RWPE1 (cell line): ENCODE measurements around the gene GNG2.

Experiments
- CTCF ChIA-PET: fragments of 350-600 bp; sonication (Branson Sonifier 250); formaldehyde crosslinking; extraction: SDS; loops from one replicate; lab custom pipeline; 2021; lab: Yijun Ruan, JAX
- POLR2A ChIA-PET: fragments of 400-600 bp; formaldehyde crosslinking; extraction: SDS; loops from one replicate; lab custom pipeline; 2020; ENCODE audit warnings: antibody characterized with exemption; ENCODE audit not compliant: low non-redundant PET; lab: Yijun Ruan, JAX
- DNase-seq: peaks from one replicate; pipeline ENCODE4 v3.0.0; 2012; ENCODE audit warnings: low spot score
- H3K27ac ChIP-seq: fragments of 450-650 bp; 2 replicates; pipeline ENCODE4 v1.5.1; 2017
- TF ChIP-seq, protein P1 (sequence below): fragments of 450-650 bp; conservative IDR thresholded peaks from 2 replicates; pipeline ENCODE4 v1.5.1; 2017; ENCODE audit warnings: low read depth, mild to moderate bottlenecking

GNG2 gene

GRCh38 chr14:51914310-51914709, 53.9 kb downstream of the GNG2 start:
- no peak for DNase-seq
- CTCF ChIA-PET: no interaction called here
- no peak overlapping the region for H3K27ac ChIP-seq
- POLR2A ChIA-PET: no interaction called here
- TF ChIP-seq, protein P1, sequence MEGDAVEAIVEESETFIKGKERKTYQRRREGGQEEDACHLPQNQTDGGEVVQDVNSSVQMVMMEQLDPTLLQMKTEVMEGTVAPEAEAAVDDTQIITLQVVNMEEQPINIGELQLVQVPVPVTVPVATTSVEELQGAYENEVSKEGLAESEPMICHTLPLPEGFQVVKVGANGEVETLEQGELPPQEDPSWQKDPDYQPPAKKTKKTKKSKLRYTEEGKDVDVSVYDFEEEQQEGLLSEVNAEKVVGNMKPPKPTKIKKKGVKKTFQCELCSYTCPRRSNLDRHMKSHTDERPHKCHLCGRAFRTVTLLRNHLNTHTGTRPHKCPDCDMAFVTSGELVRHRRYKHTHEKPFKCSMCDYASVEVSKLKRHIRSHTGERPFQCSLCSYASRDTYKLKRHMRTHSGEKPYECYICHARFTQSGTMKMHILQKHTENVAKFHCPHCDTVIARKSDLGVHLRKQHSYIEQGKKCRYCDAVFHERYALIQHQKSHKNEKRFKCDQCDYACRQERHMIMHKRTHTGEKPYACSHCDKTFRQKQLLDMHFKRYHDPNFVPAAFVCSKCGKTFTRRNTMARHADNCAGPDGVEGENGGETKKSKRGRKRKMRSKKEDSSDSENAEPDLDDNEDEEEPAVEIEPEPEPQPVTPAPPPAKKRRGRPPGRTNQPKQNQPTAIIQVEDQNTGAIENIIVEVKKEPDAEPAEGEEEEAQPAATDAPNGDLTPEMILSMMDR: no peak

GRCh38 chr14:51917193-51917592, 56.8 kb downstream of the GNG2 start:
- TF ChIP-seq, protein P1: no peak
- DNase-seq: no peak
- CTCF ChIA-PET: no interaction called here
- no peak overlapping the region for H3K27ac ChIP-seq
- POLR2A ChIA-PET: no interaction called here

- DNase-seq: no peak
- TF ChIP-seq, protein P1: no peak
- H3K27ac ChIP-seq: no peak overlapping the region
- ChIA-PET POLR2A (no interaction called here), CTCF (no interaction called here)
These were observed 60.6 kb downstream of the GNG2 start for GRCh38 chr14:51921026-51921425.

DNA sequence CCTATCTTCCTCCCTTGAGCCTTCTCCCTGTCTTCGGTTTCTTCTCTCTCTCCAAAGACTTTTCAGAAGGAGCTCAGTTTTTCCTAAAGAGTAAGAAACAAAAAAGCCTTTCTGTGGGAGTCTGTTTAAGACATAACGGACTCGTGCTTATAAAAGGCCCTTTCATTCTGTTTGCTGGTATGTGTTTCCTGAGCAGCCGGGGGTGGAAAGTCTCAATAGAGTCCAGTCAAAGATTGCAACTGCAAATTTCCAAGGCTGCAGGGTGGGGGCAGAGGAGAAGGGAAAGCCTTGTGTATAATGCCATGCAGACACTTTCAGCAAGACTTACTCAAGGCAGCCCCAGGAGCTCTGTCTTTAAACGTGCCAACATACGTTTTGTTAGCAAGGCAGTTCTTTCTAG, 62.2 kb downstream of the GNG2 start:
- DNase-seq: no peak
- H3K27ac ChIP-seq: no peak overlapping the region
- TF ChIP-seq, protein P1: no peak
- CTCF ChIA-PET: no interaction called here
- POLR2A ChIA-PET: no interaction called here

- TF ChIP-seq, protein P1: no peak
- ChIA-PET CTCF (no interaction called here), POLR2A (no interaction called here)
- H3K27ac ChIP-seq: no peak overlapping the region
- DNase-seq: no peak
These were observed 64.2 kb downstream of the GNG2 start for GRCh38 chr14:51924600-51924999.

DNA sequence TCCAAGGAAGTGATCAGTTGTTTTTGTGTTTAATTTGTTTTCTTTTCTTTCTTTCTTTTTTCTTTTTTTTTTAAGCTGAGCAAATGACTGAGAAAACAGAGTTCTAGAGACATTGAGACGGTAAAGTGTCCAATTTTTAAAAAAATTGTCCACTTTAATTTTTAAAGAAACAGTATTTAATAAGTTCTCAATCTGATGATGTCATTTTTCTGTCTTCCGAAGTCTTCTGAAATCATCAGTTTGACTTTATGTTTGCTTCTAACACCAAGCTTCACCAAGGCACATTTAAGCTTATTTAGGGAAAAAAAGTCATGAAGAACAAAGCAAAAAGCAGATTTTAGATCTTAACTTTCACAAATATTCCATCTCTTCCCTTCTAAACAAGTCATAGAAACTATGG, 65.6 kb downstream of the GNG2 start:
- DNase-seq: no peak
- TF ChIP-seq, protein P1: no peak
- CTCF ChIA-PET: no interaction called here
- H3K27ac ChIP-seq: no peak overlapping the region
- POLR2A ChIA-PET: no interaction called here

DNA sequence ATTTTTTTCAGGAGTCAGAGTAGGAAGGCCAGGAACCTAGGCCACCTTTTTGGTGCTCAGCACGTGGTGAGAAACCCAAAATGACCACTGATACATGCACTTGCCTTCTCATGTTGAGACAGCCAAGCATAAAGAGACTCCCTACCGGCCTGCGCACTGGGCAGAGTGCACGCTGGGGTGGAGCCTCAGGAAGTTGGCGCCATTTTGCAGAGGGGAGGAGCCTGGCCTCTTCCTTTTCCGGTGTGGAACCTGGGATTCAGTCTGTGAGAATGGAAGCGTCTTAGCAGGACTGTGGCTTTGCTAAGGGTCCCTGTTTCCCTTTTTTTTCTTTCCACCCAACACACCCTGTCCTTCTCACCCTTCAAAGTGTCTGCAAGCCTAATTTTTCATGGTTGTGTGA, 66.0 kb downstream of the GNG2 start:
- POLR2A ChIA-PET: no interaction called here
- TF ChIP-seq, protein P1: no peak
- CTCF ChIA-PET: no interaction called here

More for the DNA sequence above, 66.0 kb downstream of the GNG2 start:
- no peak for DNase-seq
- no peak overlapping the region for H3K27ac ChIP-seq
